HG02623 (cell line): ENCODE results near the gene CFAP157.

ENCODE experiments used
- ATAC-seq: cut with Tn5 transposase; IDR thresholded peaks from one replicate; pipeline ENCODE4 v1.9.1; 2021; ENCODE audit warnings: moderate library complexity; ENCODE audit not compliant: unreplicated experiment

Gene CFAP157

DNA sequence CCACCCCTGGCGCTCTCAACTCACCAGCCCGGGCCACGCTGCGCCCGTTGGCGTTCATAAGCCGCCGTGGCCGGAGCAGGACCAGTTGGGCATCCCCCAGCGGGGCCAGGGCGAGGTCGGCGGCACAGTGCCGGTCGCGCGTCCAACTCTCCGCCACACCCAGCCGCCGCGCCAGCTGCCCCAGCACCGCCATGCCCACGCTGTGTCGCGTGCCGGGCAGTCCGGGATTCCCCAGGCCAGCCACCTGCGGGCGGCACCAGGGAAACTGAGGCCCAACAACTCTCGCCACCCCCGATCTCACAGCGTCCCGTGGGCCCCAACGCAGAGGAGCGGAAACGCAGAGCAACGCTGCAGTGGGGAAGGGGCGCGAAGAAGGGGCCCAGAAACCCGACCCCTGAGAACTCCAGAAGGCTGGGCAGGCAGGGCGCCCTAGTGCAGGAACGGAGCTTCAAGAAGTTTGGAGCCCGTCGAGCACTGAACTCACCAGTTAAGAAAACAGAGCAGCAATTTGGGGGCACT is 8.2 kb downstream of the CFAP157 start:
- ATAC-seq = no peak

DNA sequence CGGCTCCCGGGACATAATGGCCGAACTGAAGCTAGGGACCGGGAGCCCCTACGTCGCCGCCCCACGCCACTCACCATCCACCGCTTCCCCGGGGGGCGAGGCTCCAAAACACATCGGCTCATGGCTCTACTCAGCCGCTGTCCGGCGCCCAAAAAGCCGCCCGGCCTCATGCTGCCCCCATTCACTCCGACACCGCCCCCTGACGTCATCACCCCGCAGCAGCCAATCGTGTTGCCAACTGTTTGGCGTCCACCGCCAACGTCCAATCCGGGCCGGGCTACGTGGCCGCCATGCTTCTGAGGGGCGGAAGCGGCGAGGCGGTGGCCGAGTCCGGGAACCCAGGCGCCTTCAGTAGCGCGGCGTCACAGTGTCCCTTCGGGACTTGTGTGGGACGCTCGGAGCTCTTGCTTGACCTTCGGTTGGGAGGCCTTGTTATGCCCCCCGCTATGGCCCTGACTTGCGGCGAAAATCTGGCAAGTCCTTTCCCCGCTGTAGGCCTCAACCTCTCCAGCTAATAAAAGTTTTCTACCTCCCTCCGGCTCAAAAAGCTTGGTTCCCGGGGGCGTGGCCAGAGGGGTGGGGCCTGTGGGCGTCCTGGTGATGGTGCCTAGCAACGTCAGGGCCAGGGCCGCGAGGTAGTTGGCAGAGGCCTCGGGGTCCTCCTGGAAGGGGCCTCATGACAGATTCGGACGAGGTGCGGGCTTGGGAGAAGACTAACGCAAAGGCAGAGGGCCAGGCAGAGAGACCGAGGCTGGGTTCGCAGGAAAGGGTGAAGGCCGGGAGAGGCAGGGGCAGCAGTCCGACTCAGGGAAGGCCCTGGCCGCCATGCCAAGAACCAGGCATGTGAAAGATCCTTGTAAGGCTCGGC is 8.9 kb downstream of the CFAP157 start, which contains the start of the genes PTRH1 and TTC16:
TSS of gene PTRH1 (minus strand) at position 194 of the 868 bp plus-strand sequence. CDS start at position 170, 24 bp downstream.
TSS of gene TTC16 (plus strand) at position 610 of the 868 bp plus-strand sequence. CDS start at position 677, 67 bp downstream.
- peak; percentile 93 for ATAC-seq

DNA sequence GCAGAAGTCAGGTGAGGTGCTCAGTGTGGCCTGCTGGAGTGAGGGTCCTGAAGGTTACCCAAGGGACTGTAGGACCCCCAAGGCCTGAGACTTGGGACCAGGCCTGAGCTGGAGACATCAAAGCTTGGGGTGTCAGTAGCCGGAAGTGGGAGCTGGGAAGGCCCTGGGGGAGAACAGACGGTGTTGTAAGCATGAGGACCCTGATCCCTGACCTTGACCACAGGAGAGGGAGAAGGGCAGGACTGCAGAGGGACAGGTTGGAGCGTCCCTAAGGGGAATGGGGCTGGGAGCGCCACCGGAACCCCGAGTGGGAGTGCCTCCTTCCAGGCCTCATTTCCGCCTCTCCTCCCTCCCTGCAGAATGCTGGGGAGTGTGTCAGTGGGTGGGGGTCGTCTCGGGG is 9.6 kb downstream of the CFAP157 start:
- ATAC-seq = no peak

GRCh38 chr9:127717766-127718165 is 11.0 kb downstream of the CFAP157 start:
- no peak for ATAC-seq

GRCh38 chr9:127720031-127720864 is 13.5 kb downstream of the CFAP157 start:
- no peak for ATAC-seq

- no peak for ATAC-seq
These were observed 14.1 kb downstream of the CFAP157 start for GRCh38 chr9:127720865-127721227.

DNA sequence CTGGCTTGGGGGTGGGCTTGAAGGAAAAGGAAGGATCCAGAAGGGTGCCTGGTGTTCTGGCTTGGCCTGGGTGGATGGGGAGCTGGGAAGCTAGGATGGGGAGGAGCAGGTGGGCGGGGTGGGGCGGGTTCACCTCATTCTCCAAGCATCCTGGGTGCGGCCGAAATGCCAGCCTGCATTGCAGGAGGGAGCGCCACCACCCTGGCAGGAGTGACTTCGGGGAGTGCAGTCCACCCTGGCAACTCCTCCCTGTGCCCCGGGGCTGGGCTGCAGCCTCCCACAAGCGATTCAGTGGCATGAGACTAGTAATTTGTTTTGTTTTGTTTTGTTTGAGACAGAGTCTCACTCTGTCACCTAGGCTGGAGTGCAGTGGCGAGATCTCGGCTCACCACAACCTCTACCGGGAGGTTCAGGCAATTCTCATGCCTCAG is 14.6 kb downstream of the CFAP157 start:
- no peak for ATAC-seq

GRCh38 chr9:127722055-127722745 is 15.4 kb downstream of the CFAP157 start:
- no peak for ATAC-seq

GRCh38 chr9:127723013-127723412 is 16.2 kb downstream of the CFAP157 start:
- ATAC-seq = no peak

- ATAC-seq = no peak
These were observed 16.7 kb downstream of the CFAP157 start for GRCh38 chr9:127723444-127723843.

DNA sequence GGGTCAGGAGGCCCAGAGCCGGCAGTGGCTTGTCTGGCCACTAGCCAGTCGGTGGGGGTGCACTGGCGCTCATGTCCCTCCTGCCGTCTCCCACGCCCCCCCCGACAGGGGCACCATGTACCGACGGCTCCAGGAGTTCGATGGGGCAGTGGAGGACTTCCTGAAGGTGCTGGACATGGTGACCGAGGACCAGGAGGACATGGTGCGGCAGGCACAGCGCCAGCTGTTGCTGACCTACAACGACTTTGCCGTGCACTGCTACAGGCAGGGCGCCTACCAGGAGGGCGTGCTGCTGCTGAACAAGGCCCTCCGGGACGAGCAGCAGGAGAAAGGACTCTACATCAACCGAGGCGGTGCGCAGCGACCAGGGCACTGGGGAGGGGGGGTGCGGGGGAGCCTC is 17.2 kb downstream of the CFAP157 start:
- no peak for ATAC-seq

- ATAC-seq = no peak
These were observed 20.1 kb downstream of the CFAP157 start for GRCh38 chr9:127726871-127727270.

DNA sequence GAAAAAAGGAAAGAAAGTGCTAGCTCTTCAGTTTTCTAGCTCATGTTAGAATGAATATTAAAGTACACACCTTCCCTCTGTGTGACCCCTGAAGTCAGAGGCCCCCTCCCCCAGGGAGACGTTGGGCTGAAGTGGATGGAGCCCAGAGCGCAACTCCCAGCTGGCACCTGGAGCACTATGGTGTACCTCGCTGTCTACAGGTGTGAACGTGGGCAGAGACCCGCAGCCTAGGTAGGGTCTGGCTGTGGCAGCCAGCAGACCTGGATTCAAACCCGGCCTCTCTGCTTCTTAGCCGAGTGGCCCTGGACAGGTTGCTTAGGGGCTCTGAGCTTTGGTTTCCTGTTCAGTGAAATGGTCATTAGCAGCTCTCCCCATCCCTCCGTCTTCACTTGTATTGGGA is 22.0 kb downstream of the CFAP157 start:
- ATAC-seq = no peak

- ATAC-seq = no peak
These were observed 22.9 kb downstream of the CFAP157 start for GRCh38 chr9:127729522-127730256.

DNA sequence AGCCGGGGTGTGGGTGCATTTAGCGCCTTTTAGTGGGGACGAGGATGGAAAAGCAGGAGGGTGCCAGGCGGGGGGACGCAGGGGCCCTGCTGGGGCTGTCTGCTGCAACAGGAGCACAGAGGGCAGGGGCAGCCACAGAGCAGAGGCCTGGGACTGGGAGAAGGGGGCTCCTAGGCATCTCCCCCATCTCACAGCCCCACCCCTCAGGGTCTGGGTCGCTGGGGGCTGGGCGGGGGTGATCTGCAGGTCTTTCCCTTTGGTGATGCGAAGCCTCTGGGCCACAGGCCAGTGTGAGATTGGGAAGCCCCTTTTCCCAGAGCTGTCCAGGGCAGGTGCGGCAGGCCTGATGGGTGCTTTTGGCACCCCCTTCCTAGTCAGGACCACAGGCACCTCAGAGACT is 23.5 kb downstream of the CFAP157 start:
- ATAC-seq = no peak

DNA sequence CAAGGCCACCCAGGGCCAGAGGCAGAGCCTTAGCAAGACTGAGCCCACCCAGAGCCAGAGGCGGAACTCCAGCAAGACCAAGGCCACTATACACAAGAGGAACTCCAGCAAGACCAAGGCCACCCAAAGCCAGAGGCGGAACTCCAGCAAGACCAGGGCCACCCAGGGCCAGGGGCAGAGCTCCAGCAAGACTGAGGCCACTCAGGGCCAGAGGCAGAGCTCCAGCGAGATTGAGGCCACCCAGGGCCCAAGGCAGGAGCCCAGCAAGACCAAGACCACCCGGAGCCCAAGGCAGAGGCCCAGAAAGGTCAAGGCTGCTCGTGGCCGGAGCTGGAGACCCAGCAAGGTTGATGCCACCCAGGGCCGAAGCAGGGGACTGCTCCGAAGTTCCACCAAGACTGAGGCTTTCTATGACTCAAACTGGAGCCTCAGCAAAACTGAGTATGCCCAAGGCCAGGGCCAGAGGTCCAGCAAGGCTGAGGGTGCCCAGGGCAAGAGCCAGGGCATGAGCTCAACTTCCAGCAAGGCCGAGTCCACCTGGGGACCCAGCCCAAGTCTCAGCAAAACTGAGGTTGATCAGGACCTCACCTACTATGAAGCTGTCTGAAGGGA is 24.1 kb downstream of the CFAP157 start:
- ATAC-seq = no peak

DNA sequence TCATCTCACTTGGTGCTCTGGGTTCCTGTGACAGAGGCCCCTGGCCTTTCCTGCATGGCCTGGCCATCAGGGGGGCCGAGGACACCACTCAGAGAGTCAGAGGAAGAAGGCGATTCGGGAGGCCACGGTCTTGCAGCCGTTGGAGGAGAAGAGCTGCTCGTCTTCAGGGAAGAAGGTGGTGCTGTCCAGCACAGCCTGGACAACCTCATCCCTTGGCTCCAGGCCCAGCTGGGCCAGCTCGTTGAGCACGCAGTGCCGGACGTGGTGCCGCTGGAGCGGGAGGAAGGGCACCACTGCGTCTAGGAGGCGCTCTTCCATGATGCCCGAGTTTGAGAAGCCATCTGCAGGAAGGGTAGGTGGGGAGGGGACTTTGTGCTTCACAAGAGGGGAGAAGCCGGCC is 25.1 kb downstream of the CFAP157 start:
- no peak for ATAC-seq

DNA sequence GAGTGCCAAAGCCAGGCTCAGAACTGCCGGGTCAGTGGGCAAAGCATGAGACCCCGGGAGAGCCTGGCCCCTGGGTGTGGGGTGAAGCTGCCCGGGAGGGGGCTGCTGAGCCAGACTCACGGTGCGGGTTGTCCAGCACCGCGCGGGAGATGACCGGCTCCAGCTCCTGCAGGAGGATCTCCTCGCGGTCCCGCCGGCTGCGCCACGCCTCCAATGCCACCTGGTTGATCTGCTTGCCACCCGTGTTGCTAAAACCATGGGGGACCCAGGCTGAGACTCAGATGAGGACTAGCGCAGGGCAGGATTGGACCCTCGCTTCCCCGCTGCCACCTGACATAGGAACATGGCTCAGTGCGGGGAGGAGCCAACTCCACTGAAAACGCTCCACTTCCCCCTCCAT is 25.7 kb downstream of the CFAP157 start:
- ATAC-seq = no peak

GRCh38 chr9:127733614-127734013 is 26.8 kb downstream of the CFAP157 start:
- no peak for ATAC-seq

GRCh38 chr9:127734247-127734746 is 27.5 kb downstream of the CFAP157 start:
- no peak for ATAC-seq
